HepG2 (cell line): ENCODE measurements around the gene SERTAD1. TPM values are rescaled to one million over a fixed set of nuclear protein-coding genes. Genes with fewer than 3 reads are reported as not detected.
A peak's percentile ranks its signal among the peaks of the same experiment; 100 is the strongest.

Experiments
- ATAC-seq: fragments of 200-7000 bp; cut with Tn5 transposase; 3 replicates; pipeline ENCODE4 v1.9.1; 2020; ENCODE audit warnings: mild to moderate bottlenecking, moderate library complexity
- BruUV-seq: library from RNA; stranded (reverse); fragments of 400-500 nt; replicated peaks from 2 replicates; lab custom pipeline; 2021; lab: Mats Ljungman, UMichigan
- CTCF ChIA-PET: fragments of 300-600 bp; formaldehyde crosslinking; extraction: SDS; loops from one replicate; lab custom pipeline; 2021; ENCODE audit warnings: low total read pairs, inconsistent platforms, low intra/inter-chr PET ratio; lab: Yijun Ruan, JAX
- POLR2A ChIA-PET: fragments of 350-600 bp; sonication (Branson Sonifier 250); formaldehyde crosslinking; loops from one replicate; lab custom pipeline; 2020; ENCODE audit warnings: antibody characterized with exemption, inconsistent platforms; lab: Yijun Ruan, JAX
- DNase-seq: peaks from one replicate; pipeline ENCODE4 v3.0.0-alpha.2; 2015; ENCODE audit warnings: low spot score
- FAIRE-seq: peaks from 3 replicates; lab custom pipeline; 2011; peaks lifted over from hg19 to GRCh38; lab: Jason Lieb, UNC
- H2AFZ ChIP-seq: one replicate; pipeline ENCODE4 v1.6.1; 2011; ENCODE audit warnings: low read length, inconsistent platforms
- H3K27ac ChIP-seq: fragments of 300-600 bp; 3 replicates; pipeline ENCODE4 v1.8.0; 2011; ENCODE audit warnings: mixed run types, mild to moderate bottlenecking, mixed read lengths, low read length, inconsistent platforms; ENCODE audit not compliant: insufficient read depth; ENCODE audit errors: extremely low read length
- H3K27me3 ChIP-seq, 2 experiments: fragments of 200-600 bp in 1 of 2; 2 replicates in 1 of 2; 3 replicates in 1 of 2; pipeline versions ENCODE4 v1.6.0 to v1.8.0; 2011; ENCODE audit warnings: low read length in 2 of 2, mild to moderate bottlenecking in 2 of 2, moderate library complexity in 2 of 2, inconsistent platforms in 1 of 2; ENCODE audit not compliant: insufficient read depth in 2 of 2, control insufficient read depth in 1 of 2
- H3K36me3 ChIP-seq, 2 experiments: fragments of 200-600 bp in 1 of 2; replicated peaks in 1 of 2; 2 replicates in 1 of 2; 3 replicates in 1 of 2; pipeline versions ENCODE4 v1.5.1 to v1.8.0; 2011; ENCODE audit warnings: low read length in 2 of 2, inconsistent platforms in 1 of 2; ENCODE audit not compliant: insufficient read depth in 2 of 2, control insufficient read depth in 1 of 2
- H3K4me1 ChIP-seq: 2 replicates; pipeline ENCODE4 v1.5.1; 2012; ENCODE audit warnings: low read length, inconsistent platforms; ENCODE audit not compliant: insufficient read depth
- H3K4me2 ChIP-seq: 2 replicates; pipeline ENCODE4 v1.6.0; 2011; ENCODE audit warnings: low read depth, low read length, inconsistent platforms
- H3K4me3 ChIP-seq, 3 experiments: fragments of 200-600 bp in 1 of 3; sonication (generic), shearing (Covaris generic) in 1 of 3; replicated peaks in 1 of 3; 2 replicates each; pipeline ENCODE4 v1.5.1; 2011 to 2016; ENCODE audit warnings: low read length in 3 of 3, inconsistent platforms in 2 of 3, low read depth in 2 of 3, mild to moderate bottlenecking in 2 of 3, control low read depth in 1 of 3, mixed read lengths in 1 of 3; ENCODE audit not compliant: insufficient read depth in 1 of 3
- H3K79me2 ChIP-seq: one replicate; pipeline ENCODE4 v1.6.1; 2011; ENCODE audit warnings: low read length, inconsistent platforms; ENCODE audit not compliant: insufficient read depth
- H3K9ac ChIP-seq: 2 replicates; pipeline ENCODE4 v1.6.0; 2011; ENCODE audit warnings: mild to moderate bottlenecking, low read depth, low read length, inconsistent platforms; ENCODE audit not compliant: insufficient read depth
- H3K9me3 ChIP-seq: 2 replicates; pipeline ENCODE4 v1.5.1; 2012; ENCODE audit warnings: mild to moderate bottlenecking, low read length
- H4K20me1 ChIP-seq: 2 replicates; pipeline ENCODE4 v1.6.0; 2011; ENCODE audit warnings: inconsistent platforms, mild to moderate bottlenecking, low read length, moderate library complexity; ENCODE audit not compliant: insufficient read depth
- ATM ChIP-seq: fragments of 450-650 bp; IDR thresholded peaks from 2 replicates; pipeline ENCODE4 v1.7.1; 2017; ENCODE audit warnings: mild to moderate bottlenecking, borderline replicate concordance
- CHD2 ChIP-seq: IDR thresholded peaks from 2 replicates; pipeline ENCODE4 v1.6.1; 2011; ENCODE audit warnings: low read depth, low read length, improper control_type of control experiment
- FOXK1 ChIP-seq: sonication (generic); formaldehyde crosslinking; IDR thresholded peaks from 2 replicates; pipeline ENCODE4 v1.4.0; 2020; ENCODE audit warnings: low read depth, missing genetic modification reagents, borderline replicate concordance
- KAT7 ChIP-seq: IDR thresholded peaks from 2 replicates; pipeline ENCODE4 v1.6.1; 2018; ENCODE audit warnings: borderline replicate concordance, missing compliant biosample characterization
- KMT2A ChIP-seq: sonication (generic); formaldehyde crosslinking; IDR thresholded peaks from 2 replicates; pipeline ENCODE4 v1.4.0; 2020; ENCODE audit warnings: missing genetic modification reagents
- NR2F2 ChIP-seq: IDR thresholded peaks from 2 replicates; pipeline ENCODE4 v1.6.1; 2012; ENCODE audit warnings: low read depth, inconsistent platforms, borderline replicate concordance
- ZNF569 ChIP-seq: sonication (generic); formaldehyde crosslinking; IDR thresholded peaks from 2 replicates; pipeline ENCODE4 v1.5.0; 2020; ENCODE audit warnings: mild to moderate bottlenecking, missing genetic modification reagents, moderate library complexity, borderline replicate concordance
- ZNF670 ChIP-seq: sonication (generic); formaldehyde crosslinking; IDR thresholded peaks from 2 replicates; pipeline ENCODE4 v1.8.0; 2022; ENCODE audit warnings: mild to moderate bottlenecking, missing genetic modification reagents, borderline replicate concordance
- WGBS: methylation state at CpG from one replicate; pipeline ENCODE4 v1.1.6; 2017; ENCODE audit warnings: low lambda C conversion rate; 5-methylcytosine and 5-hydroxymethylcytosine counted together
- in situ Hi-C: cut with HindIII; loops from 2 replicates; pipeline ENCODE4 v1.10.0; 2017; ENCODE audit warnings: low pct_unique_long_range_greater_than_20kb; ENCODE audit not compliant: extremely low pct_ligation_motif_present
- intact Hi-C: fragments of 100-400 bp; cut with micrococcal nuclease; formaldehyde crosslinking; loops from one replicate; pipeline ENCODE4 v1.10.0; 2022; ENCODE audit not compliant: unreplicated experiment
- polyA plus RNA-seq, 8 experiments: library from polyadenylated mRNA; depleted of rRNA in 3 of 8; stranded (reverse) in 7 of 8; unstranded in 1 of 8; fragments of >200 nt; fragmentation: Illumina TruSeq in 4 of 8; extraction: Trizol in 4 of 8; gene quantifications; 2 replicates each; pipeline versions ENCODE4 v1.2.1 to v1.2.3, GENCODE V29; 2011 to 2016; ENCODE audit warnings: low read depth in 4 of 8, missing spikeins in 1 of 8, mixed read lengths in 1 of 8; ENCODE audit not compliant: insufficient read depth in 1 of 8
- total RNA-seq, 5 experiments: library from RNA; depleted of rRNA; stranded (reverse); fragments of >200 nt; fragmentation: Illumina TruSeq; extraction: Trizol; gene quantifications; 2 replicates each; pipeline ENCODE4 v1.2.3, GENCODE V29; 2016; ENCODE audit warnings: low read depth in 1 of 5
- TF ChIP-seq, protein P1 (sequence below): IDR thresholded peaks from 2 replicates; pipeline ENCODE4 v1.6.1; 2016; ENCODE audit warnings: control low read depth
- TF ChIP-seq, protein P2 (sequence below): sonication (generic); formaldehyde crosslinking; IDR thresholded peaks from 2 replicates; pipeline ENCODE4 v1.8.1; 2023; ENCODE audit warnings: missing genetic modification reagents, inconsistent platforms, borderline replicate concordance
- TF ChIP-seq, protein P3 (sequence below): sonication (generic); formaldehyde crosslinking; IDR thresholded peaks from 2 replicates; pipeline ENCODE4 v1.5.1; 2020; ENCODE audit warnings: mild to moderate bottlenecking, missing genetic modification reagents, moderate library complexity
- TF ChIP-seq, protein P4 (sequence below): sonication (generic); formaldehyde crosslinking; IDR thresholded peaks from 2 replicates; pipeline ENCODE4 v1.9.0; 2021; ENCODE audit warnings: missing genetic modification reagents, borderline replicate concordance

The SERTAD1 gene
- total and polyA plus RNA-seq, 2 of the 13 experiments (the other 11 are each of a cell fraction or from before 2014, with no cell fraction given), result 4.3 to 4.5 TPM

DNA sequence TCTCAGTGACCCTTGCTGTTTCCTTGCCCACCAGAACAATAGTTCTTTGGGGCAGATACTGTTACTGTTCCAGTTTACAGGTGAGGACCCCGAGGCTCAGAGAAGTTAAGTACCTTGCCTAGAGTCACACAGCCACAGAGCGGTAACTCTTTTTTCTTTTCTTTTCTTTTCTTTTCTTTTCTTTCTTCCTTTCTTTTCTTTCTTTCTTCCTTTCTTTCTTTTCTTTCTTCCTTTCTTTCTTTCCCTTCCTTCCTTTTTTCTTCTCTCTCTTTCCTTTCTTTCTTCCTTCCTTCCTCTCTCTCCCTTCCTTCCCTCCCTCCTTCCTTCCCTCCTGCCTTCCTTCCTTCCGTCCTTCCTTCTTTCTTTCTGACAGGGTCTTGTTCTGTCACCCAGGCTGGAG lies 7.8 kb downstream of the SERTAD1 start:
- no peak for FAIRE-seq
- no peaks in the 10 kb centered on the region for H3K9me3 ChIP-seq
- H2AFZ ChIP-seq, result no peak overlapping the region
- intact Hi-C loops, result no loop called here
- TF ChIP-seq ZNF670 (CRISPR knock-in tag) (no peak), KAT7 (CRISPR knock-in tag) (no peak), NR2F2 (no peak), CHD2 (no peak), ZNF569 (no peak), ATM (no peak), FOXK1 (no peak), KMT2A (no peak)
- TF ChIP-seq, protein P1, sequence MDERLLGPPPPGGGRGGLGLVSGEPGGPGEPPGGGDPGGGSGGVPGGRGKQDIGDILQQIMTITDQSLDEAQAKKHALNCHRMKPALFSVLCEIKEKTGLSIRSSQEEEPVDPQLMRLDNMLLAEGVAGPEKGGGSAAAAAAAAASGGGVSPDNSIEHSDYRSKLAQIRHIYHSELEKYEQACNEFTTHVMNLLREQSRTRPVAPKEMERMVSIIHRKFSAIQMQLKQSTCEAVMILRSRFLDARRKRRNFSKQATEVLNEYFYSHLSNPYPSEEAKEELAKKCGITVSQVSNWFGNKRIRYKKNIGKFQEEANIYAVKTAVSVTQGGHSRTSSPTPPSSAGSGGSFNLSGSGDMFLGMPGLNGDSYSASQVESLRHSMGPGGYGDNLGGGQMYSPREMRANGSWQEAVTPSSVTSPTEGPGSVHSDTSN, result no peak
- TF ChIP-seq, protein P2, sequence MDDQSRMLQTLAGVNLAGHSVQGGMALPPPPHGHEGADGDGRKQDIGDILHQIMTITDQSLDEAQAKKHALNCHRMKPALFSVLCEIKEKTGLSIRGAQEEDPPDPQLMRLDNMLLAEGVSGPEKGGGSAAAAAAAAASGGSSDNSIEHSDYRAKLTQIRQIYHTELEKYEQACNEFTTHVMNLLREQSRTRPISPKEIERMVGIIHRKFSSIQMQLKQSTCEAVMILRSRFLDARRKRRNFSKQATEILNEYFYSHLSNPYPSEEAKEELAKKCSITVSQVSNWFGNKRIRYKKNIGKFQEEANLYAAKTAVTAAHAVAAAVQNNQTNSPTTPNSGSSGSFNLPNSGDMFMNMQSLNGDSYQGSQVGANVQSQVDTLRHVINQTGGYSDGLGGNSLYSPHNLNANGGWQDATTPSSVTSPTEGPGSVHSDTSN (CRISPR knock-in tag), result no peak
- TF ChIP-seq, protein P3, sequence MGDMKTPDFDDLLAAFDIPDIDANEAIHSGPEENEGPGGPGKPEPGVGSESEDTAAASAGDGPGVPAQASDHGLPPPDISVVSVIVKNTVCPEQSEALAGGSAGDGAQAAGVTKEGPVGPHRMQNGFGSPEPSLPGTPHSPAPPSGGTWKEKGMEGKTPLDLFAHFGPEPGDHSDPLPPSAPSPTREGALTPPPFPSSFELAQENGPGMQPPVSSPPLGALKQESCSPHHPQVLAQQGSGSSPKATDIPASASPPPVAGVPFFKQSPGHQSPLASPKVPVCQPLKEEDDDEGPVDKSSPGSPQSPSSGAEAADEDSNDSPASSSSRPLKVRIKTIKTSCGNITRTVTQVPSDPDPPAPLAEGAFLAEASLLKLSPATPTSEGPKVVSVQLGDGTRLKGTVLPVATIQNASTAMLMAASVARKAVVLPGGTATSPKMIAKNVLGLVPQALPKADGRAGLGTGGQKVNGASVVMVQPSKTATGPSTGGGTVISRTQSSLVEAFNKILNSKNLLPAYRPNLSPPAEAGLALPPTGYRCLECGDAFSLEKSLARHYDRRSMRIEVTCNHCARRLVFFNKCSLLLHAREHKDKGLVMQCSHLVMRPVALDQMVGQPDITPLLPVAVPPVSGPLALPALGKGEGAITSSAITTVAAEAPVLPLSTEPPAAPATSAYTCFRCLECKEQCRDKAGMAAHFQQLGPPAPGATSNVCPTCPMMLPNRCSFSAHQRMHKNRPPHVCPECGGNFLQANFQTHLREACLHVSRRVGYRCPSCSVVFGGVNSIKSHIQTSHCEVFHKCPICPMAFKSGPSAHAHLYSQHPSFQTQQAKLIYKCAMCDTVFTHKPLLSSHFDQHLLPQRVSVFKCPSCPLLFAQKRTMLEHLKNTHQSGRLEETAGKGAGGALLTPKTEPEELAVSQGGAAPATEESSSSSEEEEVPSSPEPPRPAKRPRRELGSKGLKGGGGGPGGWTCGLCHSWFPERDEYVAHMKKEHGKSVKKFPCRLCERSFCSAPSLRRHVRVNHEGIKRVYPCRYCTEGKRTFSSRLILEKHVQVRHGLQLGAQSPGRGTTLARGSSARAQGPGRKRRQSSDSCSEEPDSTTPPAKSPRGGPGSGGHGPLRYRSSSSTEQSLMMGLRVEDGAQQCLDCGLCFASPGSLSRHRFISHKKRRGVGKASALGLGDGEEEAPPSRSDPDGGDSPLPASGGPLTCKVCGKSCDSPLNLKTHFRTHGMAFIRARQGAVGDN (CRISPR knock-in tag), result no peak
- TF ChIP-seq, protein P4, sequence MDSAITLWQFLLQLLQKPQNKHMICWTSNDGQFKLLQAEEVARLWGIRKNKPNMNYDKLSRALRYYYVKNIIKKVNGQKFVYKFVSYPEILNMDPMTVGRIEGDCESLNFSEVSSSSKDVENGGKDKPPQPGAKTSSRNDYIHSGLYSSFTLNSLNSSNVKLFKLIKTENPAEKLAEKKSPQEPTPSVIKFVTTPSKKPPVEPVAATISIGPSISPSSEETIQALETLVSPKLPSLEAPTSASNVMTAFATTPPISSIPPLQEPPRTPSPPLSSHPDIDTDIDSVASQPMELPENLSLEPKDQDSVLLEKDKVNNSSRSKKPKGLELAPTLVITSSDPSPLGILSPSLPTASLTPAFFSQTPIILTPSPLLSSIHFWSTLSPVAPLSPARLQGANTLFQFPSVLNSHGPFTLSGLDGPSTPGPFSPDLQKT, result no peak
- TF ChIP-seq, all 625 proteins: peak for 0
- 53% methylated on average over 3 of the region's 3 CpGs for WGBS
- DNase-seq, result no peak
- no peak for ATAC-seq
- no peak overlapping the region for H3K27ac ChIP-seq
- H3K79me2 ChIP-seq, result no peaks in the 10 kb centered on the region
- ChIA-PET CTCF (no interaction called here), POLR2A (interaction anchor here (2.0 to 2.6 kb wide), 2 partner anchors 8 to 25 kb away, joined by 12 to 20 read pairs; partner anchors contain the start of gene SERTAD1)
- H4K20me1 ChIP-seq, result no peaks in the 10 kb centered on the region
- BruUV-seq, result no TSS peak
- no peak overlapping the region for H3K4me3 ChIP-seq
- H3K36me3 ChIP-seq, result peaks cover 0 to 2% of the 10 kb centered on the region in 2 experiments; a peak in 1 of 5 replicates
- 0 out of 5 replicates have a peak, but pooled peaks cover 0 to 5% of the 10 kb centered on the region in 2 experiments for H3K27me3 ChIP-seq
- H3K4me1 ChIP-seq, result peaks cover 53% of the 10 kb centered on the region
- no peak overlapping the region for H3K9ac ChIP-seq
- peak overlapping the region; percentile 79; the same call in 1 of the 2 replicates for H3K4me2 ChIP-seq
- in situ Hi-C loops, result no loop called here
